ENCODE measurements around the gene PLCB2. TPM values are rescaled to one million over a fixed set of nuclear protein-coding genes. Genes with fewer than 3 reads are reported as not detected.

PLCB2 gene
- total RNA-seq, 1 experiment from 2014 or later, result 7.4 TPM

DNA sequence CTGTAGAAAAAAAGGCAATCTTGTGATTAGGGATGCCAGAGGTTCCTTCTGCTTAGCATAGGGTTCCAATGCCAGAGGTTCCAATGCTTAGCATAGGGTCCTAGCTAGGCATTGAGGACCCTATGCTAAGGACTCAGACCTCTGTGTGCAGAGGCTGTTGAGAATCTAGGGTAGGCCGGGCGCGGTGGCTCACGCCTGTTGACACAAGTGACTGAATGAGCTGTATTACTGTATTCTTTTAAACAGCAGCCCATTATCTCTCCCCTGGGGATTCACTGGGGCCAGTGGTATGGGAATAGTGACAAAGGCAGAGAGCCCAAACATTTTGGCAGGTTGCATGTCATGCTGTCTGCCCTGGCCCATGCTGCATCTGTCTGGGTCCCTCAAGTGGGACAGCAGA lies 52.7 kb downstream of the PLCB2 start:
- no peak overlapping the region for H2BK20ac ChIP-seq (ENCODE audit: low read depth, low read length, poor library complexity, severe bottlenecking)

More for the DNA sequence above, 52.7 kb downstream of the PLCB2 start:
- H3K27me3 ChIP-seq (ENCODE audit: insufficient read depth, low read length), result peaks cover 16% of the 10 kb centered on the region; the same call in 1 of the 2 replicates
- DNase-seq, result no peak
- no peak overlapping the region for H3K27ac ChIP-seq (ENCODE audit: insufficient read length, low read depth, low read length)
- H3K4me3 Mint-ChIP-seq, result no peak overlapping the region
- H3K9me3 ChIP-seq (ENCODE audit: control insufficient read depth, low read depth, low read length), result no peaks in the 10 kb centered on the region
- no peak overlapping the region for H3K4ac ChIP-seq (ENCODE audit: low read depth, low read length)
- H3K9me3 Mint-ChIP-seq, result no peaks in the 10 kb centered on the region; a peak in 1 of 5 replicates
- H2BK15ac ChIP-seq (ENCODE audit: low read depth, low read length), result no peak overlapping the region
- no peak overlapping the region for H4K5ac ChIP-seq (ENCODE audit: insufficient read length, low read depth, low read length)
- H3K4me2 ChIP-seq (ENCODE audit: insufficient read depth, insufficient read length, low read length), result no peak overlapping the region
- H2BK120ac ChIP-seq (ENCODE audit: low read depth, low read length, poor library complexity, severe bottlenecking), result no peak overlapping the region
- no peak overlapping the region for H3K9ac ChIP-seq (ENCODE audit: extremely low read depth, insufficient read length, low read length)
- H3K27me3 Mint-ChIP-seq (ENCODE audit: low read depth), result peaks cover 41% of the 10 kb centered on the region
- WGBS (ENCODE audit: extremely low coverage, insufficient read length, low lambda C conversion rate), result no CpG with 5 or more reads among the region's 4 CpGs
- H3K4me1 Mint-ChIP-seq, result peaks cover 25 to 27% of the 10 kb centered on the region in 2 experiments
- H3T11ph ChIP-seq (ENCODE audit: low read length), result no peak overlapping the region
- H3K23ac ChIP-seq (ENCODE audit: insufficient read length, low read depth, low read length), result no peak overlapping the region
- H3K56ac ChIP-seq (ENCODE audit: insufficient read length, low read depth, low read length), result no peak overlapping the region
- H4K8ac ChIP-seq (replicated peaks; ENCODE audit: insufficient read length, low read depth, low read length), result no peak overlapping the region
- H3K79me2 ChIP-seq (ENCODE audit: insufficient read depth, low read length), result no peaks in the 10 kb centered on the region
- no peak overlapping the region for H2BK12ac ChIP-seq (ENCODE audit: insufficient read length, low read depth, low read length)
- TF ChIP-seq, protein P1, sequence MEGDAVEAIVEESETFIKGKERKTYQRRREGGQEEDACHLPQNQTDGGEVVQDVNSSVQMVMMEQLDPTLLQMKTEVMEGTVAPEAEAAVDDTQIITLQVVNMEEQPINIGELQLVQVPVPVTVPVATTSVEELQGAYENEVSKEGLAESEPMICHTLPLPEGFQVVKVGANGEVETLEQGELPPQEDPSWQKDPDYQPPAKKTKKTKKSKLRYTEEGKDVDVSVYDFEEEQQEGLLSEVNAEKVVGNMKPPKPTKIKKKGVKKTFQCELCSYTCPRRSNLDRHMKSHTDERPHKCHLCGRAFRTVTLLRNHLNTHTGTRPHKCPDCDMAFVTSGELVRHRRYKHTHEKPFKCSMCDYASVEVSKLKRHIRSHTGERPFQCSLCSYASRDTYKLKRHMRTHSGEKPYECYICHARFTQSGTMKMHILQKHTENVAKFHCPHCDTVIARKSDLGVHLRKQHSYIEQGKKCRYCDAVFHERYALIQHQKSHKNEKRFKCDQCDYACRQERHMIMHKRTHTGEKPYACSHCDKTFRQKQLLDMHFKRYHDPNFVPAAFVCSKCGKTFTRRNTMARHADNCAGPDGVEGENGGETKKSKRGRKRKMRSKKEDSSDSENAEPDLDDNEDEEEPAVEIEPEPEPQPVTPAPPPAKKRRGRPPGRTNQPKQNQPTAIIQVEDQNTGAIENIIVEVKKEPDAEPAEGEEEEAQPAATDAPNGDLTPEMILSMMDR (conservative IDR thresholded peaks at IDR 0.05), result no peak
- H2AK5ac ChIP-seq (ENCODE audit: insufficient read length, low read length), result no peak overlapping the region
- H3K79me1 ChIP-seq (ENCODE audit: insufficient read depth, low read depth, low read length, poor library complexity, severe bottlenecking), result no peaks in the 10 kb centered on the region
- no peaks in the 10 kb centered on the region for H4K20me1 ChIP-seq (ENCODE audit: control insufficient read depth, insufficient read depth, insufficient read length)
- no peak overlapping the region for H2AFZ ChIP-seq (ENCODE audit: low read length)
- peaks cover 0 to 3% (median 2%) of the 10 kb centered on the region in 3 experiments; a peak in 2 of 7 replicates for H3K36me3 Mint-ChIP-seq (ENCODE audit: insufficient read depth in 1 of 3, low read depth in 3 of 3)
- no peak overlapping the region for H4K91ac ChIP-seq (ENCODE audit: insufficient read length, low read depth, low read length)
- H2BK5ac ChIP-seq (ENCODE audit: insufficient read length, low read length), result no peak overlapping the region
- H3K4me1 ChIP-seq (ENCODE audit: insufficient read depth, low read length), result peaks cover 4% of the 10 kb centered on the region; the same call in 1 of the 2 replicates
- no peak overlapping the region for H3K18ac ChIP-seq (ENCODE audit: insufficient read length, low read depth, low read length)
- H3K23me2 ChIP-seq (ENCODE audit: insufficient read length, low read depth, low read length, poor library complexity, severe bottlenecking), result peaks cover 9% of the 10 kb centered on the region
- no peak overlapping the region for H3K27ac Mint-ChIP-seq
- H3K14ac ChIP-seq (ENCODE audit: insufficient read depth, low read length), result no peak overlapping the region

All from H9 (cell line).